ENCODE results near the gene CACNA1A.
A peak's percentile ranks its signal among the peaks of the same experiment; 100 is the strongest.

The CACNA1A gene

DNA sequence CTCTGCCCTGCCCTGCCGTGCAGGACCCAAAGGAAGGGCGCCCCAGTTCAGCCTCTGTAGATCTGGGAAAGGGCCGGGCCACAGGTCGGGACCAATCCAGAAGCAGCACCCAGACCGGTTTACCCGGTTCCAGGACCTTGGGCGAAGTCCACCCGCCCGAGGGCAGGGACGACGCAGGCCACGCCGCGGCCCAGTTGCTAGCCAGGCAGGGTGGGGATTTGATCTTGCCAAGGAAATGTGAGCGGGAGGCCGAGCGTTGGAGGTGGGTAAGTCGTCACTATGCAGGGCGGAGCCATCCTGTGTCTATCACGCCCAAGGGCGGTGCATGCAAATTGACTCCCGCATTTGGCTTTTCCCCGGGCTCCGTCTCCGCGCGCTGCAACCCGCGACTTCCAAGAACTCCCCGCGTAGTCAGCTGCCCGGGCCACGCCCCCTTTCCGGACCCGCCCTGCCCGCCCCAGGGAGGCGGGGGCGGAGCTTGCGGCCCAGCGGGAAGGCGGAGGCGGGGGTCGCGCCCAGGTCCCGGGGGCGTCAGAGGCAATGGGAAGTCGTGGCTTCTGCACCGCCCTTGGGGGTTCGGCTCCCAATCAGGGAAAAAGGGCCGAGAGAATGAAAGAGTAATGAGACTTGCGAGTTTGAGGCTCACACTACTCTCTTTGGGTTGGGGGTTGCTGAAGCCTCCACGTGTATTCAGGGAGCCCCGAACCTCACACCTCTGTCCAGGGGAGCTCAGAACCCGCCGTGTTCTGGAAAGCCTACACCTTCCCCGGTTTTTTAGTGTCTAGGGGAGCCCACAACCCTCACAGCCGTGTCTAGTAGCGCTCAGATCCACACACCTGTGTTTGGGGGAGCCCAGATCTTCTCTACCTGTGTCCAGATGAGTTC lies 343.3 kb downstream of the CACNA1A start (continued):
- no peak for TF ChIP-seq CTCF (tag by site-specific recombination; IDR thresholded peaks at IDR 0.05)
- no peak for TF ChIP-seq ZNF292 (tag by site-specific recombination; IDR thresholded peaks at IDR 0.05; ENCODE audit: borderline replicate concordance, low read depth)
- no peak for TF ChIP-seq ZNF48 (tag by site-specific recombination; IDR thresholded peaks at IDR 0.05)
- TF ChIP-seq PRDM4 (tag by site-specific recombination; IDR thresholded peaks at IDR 0.05): 0 out of 2 replicates have a peak, but pooled peaks have one; percentile 25
- no peak for TF ChIP-seq SALL2 (tag by site-specific recombination; IDR thresholded peaks at IDR 0.05; ENCODE audit: borderline replicate concordance)
- no peak for TF ChIP-seq ZNF558 (tag by site-specific recombination; IDR thresholded peaks at IDR 0.05)
- no peak for TF ChIP-seq ZNF529 (tag by site-specific recombination; IDR thresholded peaks at IDR 0.05; ENCODE audit: insufficient replicate concordance)
- TF ChIP-seq ZNF239 (tag by site-specific recombination; IDR thresholded peaks at IDR 0.05): no peak
- peak; percentile 84 for TF ChIP-seq ZIC2 (tag by site-specific recombination; IDR thresholded peaks at IDR 0.05)
- TF ChIP-seq ZBTB21 (tag by site-specific recombination; IDR thresholded peaks at IDR 0.05): 0 out of 2 replicates have a peak, but pooled peaks have one; percentile 14
- TF ChIP-seq ZNF148 (tag by site-specific recombination; IDR thresholded peaks at IDR 0.05; ENCODE audit: borderline replicate concordance): no peak
- peak; percentile 63; the same call in 1 of the 2 replicates for TF ChIP-seq ZBTB10 (tag by site-specific recombination; IDR thresholded peaks at IDR 0.05)
- no peak for TF ChIP-seq ZNF624 (tag by site-specific recombination; IDR thresholded peaks at IDR 0.05)
- TF ChIP-seq ZNF513 (tag by site-specific recombination; IDR thresholded peaks at IDR 0.05): no peak
- no peak for TF ChIP-seq ZNF169 (tag by site-specific recombination; IDR thresholded peaks at IDR 0.05)
- TF ChIP-seq, protein P1, sequence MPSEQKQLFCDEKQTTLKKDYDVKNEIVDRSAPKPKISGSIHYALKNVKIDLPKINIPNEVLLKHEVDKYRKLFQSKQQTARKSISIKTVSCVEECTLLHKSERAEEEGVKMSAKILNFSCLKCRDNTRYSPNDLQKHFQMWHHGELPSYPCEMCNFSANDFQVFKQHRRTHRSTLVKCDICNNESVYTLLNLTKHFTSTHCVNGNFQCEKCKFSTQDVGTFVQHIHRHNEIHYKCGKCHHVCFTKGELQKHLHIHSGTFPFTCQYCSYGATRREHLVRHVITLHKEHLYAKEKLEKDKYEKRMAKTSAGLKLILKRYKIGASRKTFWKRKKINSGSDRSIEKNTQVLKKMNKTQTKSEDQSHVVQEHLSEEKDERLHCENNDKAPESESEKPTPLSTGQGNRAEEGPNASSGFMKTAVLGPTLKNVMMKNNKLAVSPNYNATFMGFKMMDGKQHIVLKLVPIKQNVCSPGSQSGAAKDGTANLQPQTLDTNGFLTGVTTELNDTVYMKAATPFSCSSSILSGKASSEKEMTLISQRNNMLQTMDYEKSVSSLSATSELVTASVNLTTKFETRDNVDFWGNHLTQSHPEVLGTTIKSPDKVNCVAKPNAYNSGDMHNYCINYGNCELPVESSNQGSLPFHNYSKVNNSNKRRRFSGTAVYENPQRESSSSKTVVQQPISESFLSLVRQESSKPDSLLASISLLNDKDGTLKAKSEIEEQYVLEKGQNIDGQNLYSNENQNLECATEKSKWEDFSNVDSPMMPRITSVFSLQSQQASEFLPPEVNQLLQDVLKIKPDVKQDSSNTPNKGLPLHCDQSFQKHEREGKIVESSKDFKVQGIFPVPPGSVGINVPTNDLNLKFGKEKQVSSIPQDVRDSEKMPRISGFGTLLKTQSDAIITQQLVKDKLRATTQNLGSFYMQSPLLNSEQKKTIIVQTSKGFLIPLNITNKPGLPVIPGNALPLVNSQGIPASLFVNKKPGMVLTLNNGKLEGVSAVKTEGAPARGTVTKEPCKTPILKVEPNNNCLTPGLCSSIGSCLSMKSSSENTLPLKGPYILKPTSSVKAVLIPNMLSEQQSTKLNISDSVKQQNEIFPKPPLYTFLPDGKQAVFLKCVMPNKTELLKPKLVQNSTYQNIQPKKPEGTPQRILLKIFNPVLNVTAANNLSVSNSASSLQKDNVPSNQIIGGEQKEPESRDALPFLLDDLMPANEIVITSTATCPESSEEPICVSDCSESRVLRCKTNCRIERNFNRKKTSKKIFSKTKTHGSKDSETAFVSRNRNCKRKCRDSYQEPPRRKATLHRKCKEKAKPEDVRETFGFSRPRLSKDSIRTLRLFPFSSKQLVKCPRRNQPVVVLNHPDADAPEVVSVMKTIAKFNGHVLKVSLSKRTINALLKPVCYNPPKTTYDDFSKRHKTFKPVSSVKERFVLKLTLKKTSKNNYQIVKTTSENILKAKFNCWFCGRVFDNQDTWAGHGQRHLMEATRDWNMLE (tag by site-specific recombination; conservative IDR thresholded peaks at IDR 0.05; ENCODE audit: low read depth): no peak
- peak; percentile 94 for TF ChIP-seq EGR2 (tag by site-specific recombination; IDR thresholded peaks at IDR 0.05; ENCODE audit: low read depth)
- no peak; the same call in 1 of the 2 replicates for TF ChIP-seq ZFP69B (tag by site-specific recombination; IDR thresholded peaks at IDR 0.05)
- no peak for TF ChIP-seq ZNF350 (tag by site-specific recombination; IDR thresholded peaks at IDR 0.05)
- TF ChIP-seq ZNF510 (tag by site-specific recombination; IDR thresholded peaks at IDR 0.05; ENCODE audit: insufficient replicate concordance): no peak
- TF ChIP-seq KLF1 (tag by site-specific recombination; IDR thresholded peaks at IDR 0.05): peak; percentile 97
- TF ChIP-seq ZNF157 (tag by site-specific recombination; IDR thresholded peaks at IDR 0.05): no peak

Data from HEK293 (cell line).